Measurements from ENCODE around the gene NEDD4.
"Not testable (repeated sequence)": the region's sequence is repeated elsewhere in the genome, so short reads cannot be mapped to it uniquely, and the experiment has no call there.

NEDD4 gene

GRCh38 chr15:55827955-55828354, 165.5 kb downstream of the NEDD4 start:
- no peak for DNase-seq

GRCh38 chr15:55827204-55827603, 166.2 kb downstream of the NEDD4 start:
- no peak overlapping the region for H3K4me3 Mint-ChIP-seq
- DNase-seq (no peak), ATAC-seq (replicated peaks) (no peak)
- peak overlapping the region; percentile 44 for H3K27ac Mint-ChIP-seq
- H3K9me3 Mint-ChIP-seq: no peaks in the 10 kb centered on the region
- H3K4me1 Mint-ChIP-seq: peaks cover 7 to 12% of the 10 kb centered on the region in 2 donors
- no peaks in the 10 kb centered on the region for H3K36me3 Mint-ChIP-seq
- no peaks in the 10 kb centered on the region for H3K27me3 Mint-ChIP-seq

More at GRCh38 chr15:55827955-55828354, 165.5 kb downstream of the NEDD4 start:
- Mint-ChIP-seq H3K36me3 (no peaks in the 10 kb centered on the region), H3K27me3 (no peaks in the 10 kb centered on the region), H3K9me3 (no peaks in the 10 kb centered on the region), H3K27ac (no peak overlapping the region), H3K4me1 (peaks cover 7 to 12% of the 10 kb centered on the region in 2 donors), H3K4me3 (no peak overlapping the region)
- no peak for ATAC-seq (replicated peaks)

GRCh38 chr15:55824857-55825613, 168.4 kb downstream of the NEDD4 start:
- Mint-ChIP-seq H3K9me3 (no peaks in the 10 kb centered on the region), H3K27ac (no peak overlapping the region), H3K27me3 (no peaks in the 10 kb centered on the region), H3K4me3 (no peak overlapping the region), H3K4me1 (peaks cover 4 to 8% of the 10 kb centered on the region in 2 donors), H3K36me3 (no peaks in the 10 kb centered on the region)
- DNase-seq (no peak), ATAC-seq (replicated peaks) (no peak)

- ATAC-seq (replicated peaks) (no peak), DNase-seq (no peak)
- H3K36me3 Mint-ChIP-seq: no peaks in the 10 kb centered on the region
- H3K9me3 Mint-ChIP-seq: no peaks in the 10 kb centered on the region
- no peak overlapping the region for H3K4me3 Mint-ChIP-seq
- no peak overlapping the region for H3K27ac Mint-ChIP-seq
- H3K27me3 Mint-ChIP-seq: peaks cover 0 to 4% of the 10 kb centered on the region in 2 donors
- no peaks in the 10 kb centered on the region for H3K4me1 Mint-ChIP-seq
These were observed 169.6 kb downstream of the NEDD4 start for GRCh38 chr15:55823699-55824340.

- H3K4me3 Mint-ChIP-seq: no peak overlapping the region
- H3K36me3 Mint-ChIP-seq: no peaks in the 10 kb centered on the region
- ATAC-seq (replicated peaks) (no peak), DNase-seq (no peak)
- peaks cover 0 to 4% of the 10 kb centered on the region in 2 donors for H3K27me3 Mint-ChIP-seq
- no peaks in the 10 kb centered on the region for H3K4me1 Mint-ChIP-seq
- no peak overlapping the region for H3K27ac Mint-ChIP-seq
- no peaks in the 10 kb centered on the region for H3K9me3 Mint-ChIP-seq
These were observed 170.2 kb downstream of the NEDD4 start for GRCh38 chr15:55823191-55823670.

- not testable (repeated sequence) for H3K27ac Mint-ChIP-seq; DNase-seq; ATAC-seq (replicated peaks); H3K36me3 Mint-ChIP-seq; H3K27me3 Mint-ChIP-seq; H3K4me1 Mint-ChIP-seq; H3K4me3 Mint-ChIP-seq; H3K9me3 Mint-ChIP-seq
These were observed 171.7 kb downstream of the NEDD4 start for GRCh38 chr15:55821740-55822139.

GRCh38 chr15:55820043-55820442, 173.4 kb downstream of the NEDD4 start:
- H3K4me3 Mint-ChIP-seq: no peak overlapping the region
- no peaks in the 10 kb centered on the region for H3K9me3 Mint-ChIP-seq
- H3K27ac Mint-ChIP-seq: no peak overlapping the region
- H3K4me1 Mint-ChIP-seq: no peaks in the 10 kb centered on the region
- no peaks in the 10 kb centered on the region for H3K36me3 Mint-ChIP-seq
- ATAC-seq (replicated peaks): no peak
- no peak for DNase-seq
- peaks cover 0 to 4% of the 10 kb centered on the region in 2 donors for H3K27me3 Mint-ChIP-seq

GRCh38 chr15:55819397-55820034, 173.9 kb downstream of the NEDD4 start:
- no peaks in the 10 kb centered on the region for H3K9me3 Mint-ChIP-seq
- DNase-seq (no peak), ATAC-seq (replicated peaks) (no peak)
- no peak overlapping the region for H3K4me3 Mint-ChIP-seq
- no peak overlapping the region for H3K27ac Mint-ChIP-seq
- peaks cover 0 to 8% of the 10 kb centered on the region in 2 donors for H3K27me3 Mint-ChIP-seq
- no peaks in the 10 kb centered on the region for H3K4me1 Mint-ChIP-seq
- no peaks in the 10 kb centered on the region for H3K36me3 Mint-ChIP-seq

- Mint-ChIP-seq H3K36me3 (no peaks in the 10 kb centered on the region), H3K27me3 (peaks cover 0 to 8% of the 10 kb centered on the region in 2 donors), H3K4me3 (no peak overlapping the region), H3K27ac (no peak overlapping the region), H3K9me3 (no peaks in the 10 kb centered on the region), H3K4me1 (no peaks in the 10 kb centered on the region)
- DNase-seq: no peak
- no peak for ATAC-seq (replicated peaks)
These were observed 177.4 kb downstream of the NEDD4 start for GRCh38 chr15:55816017-55816416.

GRCh38 chr15:55802600-55803376, 190.6 kb downstream of the NEDD4 start:
- Mint-ChIP-seq H3K9me3 (no peaks in the 10 kb centered on the region), H3K27ac (no peak overlapping the region), H3K4me1 (no peaks in the 10 kb centered on the region), H3K27me3 (peaks cover 8 to 20% of the 10 kb centered on the region in 2 donors), H3K4me3 (no peak overlapping the region), H3K36me3 (no peaks in the 10 kb centered on the region)
- DNase-seq (no peak), ATAC-seq (replicated peaks) (no peak)

GRCh38 chr15:55800216-55800615, 193.2 kb downstream of the NEDD4 start:
- Mint-ChIP-seq H3K36me3 (no peaks in the 10 kb centered on the region), H3K27me3 (peaks cover 7 to 30% of the 10 kb centered on the region in 2 donors), H3K27ac (no peak overlapping the region), H3K4me3 (no peak overlapping the region), H3K4me1 (no peaks in the 10 kb centered on the region), H3K9me3 (no peaks in the 10 kb centered on the region)
- ATAC-seq (replicated peaks) (no peak), DNase-seq (no peak)

- Mint-ChIP-seq H3K36me3 (no peaks in the 10 kb centered on the region), H3K27ac (no peak overlapping the region), H3K27me3 (peaks cover 7 to 23% of the 10 kb centered on the region in 2 donors), H3K4me3 (no peak overlapping the region), H3K9me3 (peaks cover 4 to 5% of the 10 kb centered on the region in 2 donors), H3K4me1 (no peaks in the 10 kb centered on the region)
- ATAC-seq (replicated peaks) (peak; percentile 29 to 53), DNase-seq (peak; percentile 11)
These were observed 193.9 kb downstream of the NEDD4 start for GRCh38 chr15:55799291-55800212.

GRCh38 chr15:55796321-55796965, 197.0 kb downstream of the NEDD4 start:
- no peak for DNase-seq
- H3K4me3 Mint-ChIP-seq: no peak overlapping the region
- H3K36me3 Mint-ChIP-seq: peaks cover 0 to 4% of the 10 kb centered on the region in 2 donors
- H3K27me3 Mint-ChIP-seq: peaks cover 7 to 19% of the 10 kb centered on the region in 2 donors
- no peak overlapping the region for H3K27ac Mint-ChIP-seq
- H3K4me1 Mint-ChIP-seq: no peaks in the 10 kb centered on the region
- no peak for ATAC-seq (replicated peaks)
- peaks cover 9 to 11% of the 10 kb centered on the region in 2 donors for H3K9me3 Mint-ChIP-seq
